ENCODE results near the gene SPEG. TPM values are rescaled to one million over a fixed set of nuclear protein-coding genes. Genes with fewer than 3 reads are reported as not detected.

Gene SPEG
- total RNA-seq, 1 experiment from 2014 or later = 56.6 TPM

- Histone ChIP-seq H2AFZ (ENCODE audit: low read depth, low read length, poor library complexity, severe bottlenecking) (no peak overlapping the region), H3K79me2 (ENCODE audit: insufficient read depth, low read length) (no peaks in the 10 kb centered on the region), H3K9ac (ENCODE audit: low read length) (no peak overlapping the region), H3K27me3 (ENCODE audit: insufficient read depth, low read length) (no peaks in the 10 kb centered on the region), H3K9me3 (ENCODE audit: control insufficient read depth in 1 of 2, insufficient read depth in 1 of 2, low read depth in 1 of 2, low read length in 2 of 2) (no peaks in the 10 kb centered on the region), H3K4me1 (ENCODE audit: control insufficient read depth in 1 of 2, insufficient read depth in 2 of 2, low read length in 2 of 2) (peaks cover 7 to 26% of the 10 kb centered on the region in 2 experiments), H3K4me3 (replicated peaks in 1 of 2; ENCODE audit: low read depth in 1 of 2, low read length in 2 of 2) (no peak overlapping the region), H4K20me1 (ENCODE audit: insufficient read depth) (no peaks in the 10 kb centered on the region), H3K4me2 (ENCODE audit: low read length) (no peak overlapping the region), H3K36me3 (ENCODE audit: control insufficient read depth in 1 of 2, insufficient read depth in 2 of 2, low read length in 2 of 2) (no peaks in the 10 kb centered on the region), H3K9me2 (ENCODE audit: insufficient read depth) (no peaks in the 10 kb centered on the region), H3K27ac (ENCODE audit: low read depth, low read length) (no peak overlapping the region)
- ATAC-seq (no peak), DNase-seq (ENCODE audit: low read depth, low spot score) (no peak)
- intact Hi-C loops (cut with micrococcal nuclease) = loop anchor here (10.0 kb wide), 1 partner anchor 235 kb away; no protein-coding TSS in a partner anchor
- TF ChIP-seq ELF1 (IDR thresholded peaks at IDR 0.05; ENCODE audit: borderline replicate concordance, low read depth) = no peak
- TF ChIP-seq ATF3 (IDR thresholded peaks at IDR 0.05) = no peak
- BruUV-seq (replicated peaks) = no TSS peak
- ChIA-PET CTCF (no interaction called here), POLR2A (no interaction called here), RAD21 (ENCODE audit: low non-redundant PET in 1 of 2, low total read pairs in 2 of 2, uncharacterized antibody in 2 of 2, unreplicated experiment in 2 of 2) (no interaction called here)
These were observed 25.0 kb upstream of the SPEG start for GRCh38 chr2:219409619-219410018.

GRCh38 chr2:219410390-219410789, 24.3 kb upstream of the SPEG start:
- no TSS peak for BruUV-seq (replicated peaks)
- intact Hi-C loops (cut with micrococcal nuclease) = no loop called here
- no peak overlapping the region for H3K9ac ChIP-seq (ENCODE audit: low read length)
- no peaks in the 10 kb centered on the region for H3K9me2 ChIP-seq (ENCODE audit: insufficient read depth)
- H3K36me3 ChIP-seq (ENCODE audit: control insufficient read depth in 1 of 2, insufficient read depth in 2 of 2, low read length in 2 of 2) = no peaks in the 10 kb centered on the region
- ChIA-PET POLR2A (no interaction called here), CTCF (no interaction called here), RAD21 (ENCODE audit: low non-redundant PET in 1 of 2, low total read pairs in 2 of 2, uncharacterized antibody in 2 of 2, unreplicated experiment in 2 of 2) (no interaction called here)
- no peak for TF ChIP-seq EZH2 (IDR thresholded peaks at IDR 0.05)
- TF ChIP-seq TCF7L2 (IDR thresholded peaks at IDR 0.05; ENCODE audit: borderline replicate concordance, extremely low read depth, insufficient read depth, insufficient read length) = no peak
- TF ChIP-seq RAD21 (IDR thresholded peaks at IDR 0.05; ENCODE audit: low read depth) = no peak
- no peak for TF ChIP-seq EGR1 (IDR thresholded peaks at IDR 0.05; ENCODE audit: low read depth)
- TF ChIP-seq CTCF (IDR thresholded peaks at IDR 0.05 in 2 of 3, conservative IDR thresholded peaks at IDR 0.05 in 1 of 3; ENCODE audit: borderline replicate concordance in 1 of 3, insufficient read depth in 1 of 3, low read depth in 2 of 3, low read length in 2 of 3) = no peak
- TF ChIP-seq SP1 (IDR thresholded peaks at IDR 0.05; ENCODE audit: low read depth) = no peak
- TF ChIP-seq SIN3A (IDR thresholded peaks at IDR 0.05; ENCODE audit: low read depth) = no peak
- TF ChIP-seq ZNF274 (IDR thresholded peaks at IDR 0.05; ENCODE audit: low read depth, low read length) = no peak
- no peak for TF ChIP-seq CBX3 (IDR thresholded peaks at IDR 0.05; ENCODE audit: low read depth)
- TF ChIP-seq FOSL1 (IDR thresholded peaks at IDR 0.05; ENCODE audit: low read depth) = no peak
- TF ChIP-seq MAX (IDR thresholded peaks at IDR 0.05) = no peak
- TF ChIP-seq ZFX (IDR thresholded peaks at IDR 0.05) = no peak
- no peak for TF ChIP-seq POLR2AphosphoS5 (IDR thresholded peaks at IDR 0.05; ENCODE audit: low read depth, low read length)
- no peak for TF ChIP-seq CEBPB (IDR thresholded peaks at IDR 0.05; ENCODE audit: low read depth)
- no peak for TF ChIP-seq JUND (IDR thresholded peaks at IDR 0.05)
- no peak for TF ChIP-seq POLR2A (IDR thresholded peaks at IDR 0.05; ENCODE audit: borderline replicate concordance, extremely low read depth, insufficient read depth, insufficient read length)
- no peak for TF ChIP-seq ELF1 (IDR thresholded peaks at IDR 0.05; ENCODE audit: borderline replicate concordance, low read depth)
- ATAC-seq = no peak
- no peaks in the 10 kb centered on the region for H3K79me2 ChIP-seq (ENCODE audit: insufficient read depth, low read length)
- no peak overlapping the region for H3K27ac ChIP-seq (ENCODE audit: low read depth, low read length)
- no peak overlapping the region for H3K4me2 ChIP-seq (ENCODE audit: low read length)
- H3K9me3 ChIP-seq (ENCODE audit: control insufficient read depth in 1 of 2, insufficient read depth in 1 of 2, low read depth in 1 of 2, low read length in 2 of 2) = no peaks in the 10 kb centered on the region
- H3K27me3 ChIP-seq (ENCODE audit: insufficient read depth, low read length) = no peaks in the 10 kb centered on the region
- no peak for DNase-seq (ENCODE audit: low read depth, low spot score)
- H3K4me1 ChIP-seq (ENCODE audit: control insufficient read depth in 1 of 2, insufficient read depth in 2 of 2, low read length in 2 of 2) = peaks cover 7 to 18% of the 10 kb centered on the region in 2 experiments
- H3K4me3 ChIP-seq (replicated peaks in 1 of 2; ENCODE audit: low read depth in 1 of 2, low read length in 2 of 2) = no peak overlapping the region
- no peaks in the 10 kb centered on the region for H4K20me1 ChIP-seq (ENCODE audit: insufficient read depth)
- H2AFZ ChIP-seq (ENCODE audit: low read depth, low read length, poor library complexity, severe bottlenecking) = no peak overlapping the region
